Ectodermal cell (in vitro differentiated cells): ENCODE data around the gene TDG.
"Not testable (repeated sequence)": the region's sequence is repeated elsewhere in the genome, so short reads cannot be mapped to it uniquely, and the experiment has no call there.

Source experiments
- H3K27ac ChIP-seq: 2 replicates; pipeline ENCODE4 v1.7.0; 2013; ENCODE audit warnings: mild to moderate bottlenecking, low read depth, low read length; ENCODE audit not compliant: insufficient read depth, poor library complexity, severe bottlenecking
- H3K27me3 ChIP-seq: 2 replicates; pipeline ENCODE4 v1.7.0; 2013; ENCODE audit warnings: mild to moderate bottlenecking, low read length; ENCODE audit not compliant: insufficient read depth, control insufficient read depth, poor library complexity, severe bottlenecking
- H3K36me3 ChIP-seq: one replicate; pipeline ENCODE4 v1.7.0; 2013; ENCODE audit warnings: low read length; ENCODE audit not compliant: control insufficient read depth, insufficient read depth
- H3K4me1 ChIP-seq: one replicate; pipeline ENCODE4 v1.7.0; 2013; ENCODE audit warnings: low read length; ENCODE audit not compliant: control insufficient read depth, insufficient read depth
- H3K4me3 ChIP-seq: 2 replicates; pipeline ENCODE4 v1.7.0; 2013; ENCODE audit warnings: low read depth, low read length, control low read depth; ENCODE audit not compliant: insufficient read depth
- H3K9me3 ChIP-seq: 2 replicates; pipeline ENCODE4 v1.7.0; 2013; ENCODE audit warnings: mild to moderate bottlenecking, low read length, moderate library complexity; ENCODE audit not compliant: control insufficient read depth
- WGBS, 2 experiments: methylation state at CpG; one replicate each; pipeline ENCODE4 v1.1.7; 2013; ENCODE audit warnings: missing lambda C conversion rate in 2 of 2; 5-methylcytosine and 5-hydroxymethylcytosine counted together

The TDG gene

DNA sequence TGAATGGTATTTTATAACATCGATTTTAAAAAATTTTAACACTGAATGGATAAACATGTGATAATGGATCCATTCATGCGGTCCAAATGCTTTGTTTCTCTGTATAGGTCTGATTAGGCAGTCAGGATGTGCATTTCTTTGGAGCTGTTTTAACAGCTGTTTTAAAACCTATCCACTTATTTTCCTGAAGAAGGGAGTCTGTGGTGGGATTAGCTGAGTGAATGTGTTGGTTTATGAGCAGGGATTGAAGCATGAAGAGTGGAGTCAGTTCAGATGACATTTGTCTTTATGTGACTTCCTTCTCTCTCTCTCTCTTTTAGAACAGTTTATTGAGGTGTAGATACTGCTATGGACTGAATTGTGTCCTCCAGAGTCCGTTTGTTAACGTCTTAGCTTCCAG lies 46.7 kb downstream of the TDG start:
- Histone ChIP-seq H3K27ac (no peak overlapping the region), H3K4me3 (no peak overlapping the region), H3K9me3 (no peaks in the 10 kb centered on the region), H3K4me1 (no peaks in the 10 kb centered on the region), H3K36me3 (no peaks in the 10 kb centered on the region), H3K27me3 (no peaks in the 10 kb centered on the region)
- 71 to 73% methylated on average over 4 of the region's 4 CpGs for WGBS, 2 experiments

GRCh38 chr12:104021862-104022261 lies 56.2 kb downstream of the TDG start:
- H3K27ac ChIP-seq, H3K4me3 ChIP-seq, H3K27me3 ChIP-seq, H3K9me3 ChIP-seq, H3K36me3 ChIP-seq, H3K4me1 ChIP-seq: not testable (repeated sequence)
- 93 to 94% methylated on average over 1 of the region's 1 CpG for WGBS, 2 experiments

- no peaks in the 10 kb centered on the region for H3K36me3 ChIP-seq
- H3K27ac ChIP-seq: no peak overlapping the region
- H3K4me1 ChIP-seq: no peaks in the 10 kb centered on the region
- H3K27me3 ChIP-seq: no peaks in the 10 kb centered on the region
- no peaks in the 10 kb centered on the region for H3K9me3 ChIP-seq
- WGBS, 2 experiments: 89 to 95% methylated on average over 3 of the region's 3 CpGs
- H3K4me3 ChIP-seq: no peak overlapping the region
Observed at GRCh38 chr12:104022786-104023185, 57.1 kb downstream of the TDG start.

- WGBS, 2 experiments: 71% methylated on average over 1 of the region's 2 CpGs; no CpG with 5 or more reads in 1 of the 2 experiments
- no peaks in the 10 kb centered on the region for H3K4me1 ChIP-seq
- no peak overlapping the region for H3K27ac ChIP-seq
- H3K9me3 ChIP-seq: no peaks in the 10 kb centered on the region
- no peaks in the 10 kb centered on the region for H3K27me3 ChIP-seq
- H3K4me3 ChIP-seq: no peak overlapping the region
- no peaks in the 10 kb centered on the region for H3K36me3 ChIP-seq
Observed at GRCh38 chr12:104023710-104024109, 58.0 kb downstream of the TDG start.

DNA sequence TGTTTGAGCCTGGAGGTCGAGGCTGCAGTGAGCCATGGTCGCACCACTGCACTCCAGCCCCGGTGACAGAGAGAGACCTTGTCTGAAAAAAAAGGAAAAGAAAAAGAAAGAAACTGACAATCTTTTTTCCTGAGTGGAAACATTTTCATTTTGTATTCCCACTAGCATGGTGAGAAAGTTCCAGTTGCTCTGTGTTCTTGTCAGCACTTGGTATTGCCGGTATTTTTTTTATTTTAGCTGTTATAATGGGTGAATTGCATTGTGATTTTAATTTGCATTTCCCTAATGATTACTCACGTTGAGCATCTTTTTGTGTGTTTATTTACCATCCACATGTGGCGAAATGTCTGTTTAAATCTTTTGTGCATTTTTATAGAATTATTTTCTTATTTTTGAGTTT lies 58.7 kb downstream of the TDG start:
- WGBS, 2 experiments: 93 to 98% methylated on average over 6 of the region's 6 CpGs
- H3K4me1 ChIP-seq: no peaks in the 10 kb centered on the region

DNA sequence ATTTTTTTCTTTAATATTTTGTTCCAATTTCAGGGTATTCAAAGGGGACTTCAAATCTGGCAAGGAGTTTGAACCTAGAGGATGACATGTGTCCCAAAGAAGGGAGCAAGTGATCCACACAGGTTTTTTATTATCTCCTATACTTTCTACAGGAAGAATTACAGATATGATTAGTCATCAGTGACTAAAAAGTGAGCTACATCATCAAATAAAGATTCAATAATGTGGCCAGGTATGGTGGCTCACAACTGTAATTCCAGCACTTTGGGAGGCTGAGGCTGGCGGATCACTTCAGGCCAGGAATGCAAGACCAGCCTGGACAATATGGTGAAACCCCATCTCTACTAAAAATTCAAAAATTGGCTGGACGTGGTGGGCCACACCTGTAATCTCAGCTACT lies 60.1 kb downstream of the TDG start:
- Histone ChIP-seq H3K27ac (no peak overlapping the region), H3K27me3 (no peaks in the 10 kb centered on the region), H3K36me3 (no peaks in the 10 kb centered on the region), H3K4me3 (no peak overlapping the region), H3K4me1 (no peaks in the 10 kb centered on the region), H3K9me3 (no peaks in the 10 kb centered on the region)
- WGBS, 2 experiments: 92 to 93% methylated on average over 2 of the region's 2 CpGs

More for the DNA sequence above, 58.7 kb downstream of the TDG start:
- no peak overlapping the region for H3K27ac ChIP-seq
- no peaks in the 10 kb centered on the region for H3K36me3 ChIP-seq
- no peaks in the 10 kb centered on the region for H3K9me3 ChIP-seq
- H3K4me3 ChIP-seq: no peak overlapping the region
- H3K27me3 ChIP-seq: no peaks in the 10 kb centered on the region

- Histone ChIP-seq H3K27me3 (no peaks in the 10 kb centered on the region), H3K27ac (no peak overlapping the region), H3K4me3 (no peak overlapping the region), H3K9me3 (no peaks in the 10 kb centered on the region), H3K4me1 (no peaks in the 10 kb centered on the region), H3K36me3 (no peaks in the 10 kb centered on the region)
- 70 to 74% methylated on average over 4 to 5 of the region's 5 CpGs for WGBS, 2 experiments
Observed at GRCh38 chr12:104026841-104027599, 61.3 kb downstream of the TDG start.

- H3K27ac ChIP-seq, H3K4me3 ChIP-seq, H3K27me3 ChIP-seq, H3K36me3 ChIP-seq, H3K4me1 ChIP-seq, H3K9me3 ChIP-seq: not testable (repeated sequence)
- WGBS, 2 experiments: 94 to 100% methylated on average over 1 of the region's 27 CpGs
Observed at GRCh38 chr12:104030596-104030995, 64.9 kb downstream of the TDG start.

- H3K4me3 ChIP-seq, H3K27ac ChIP-seq, H3K4me1 ChIP-seq, H3K36me3 ChIP-seq, H3K27me3 ChIP-seq, H3K9me3 ChIP-seq: not testable (repeated sequence)
- WGBS, 2 experiments: 94 to 96% methylated on average over 2 of the region's 2 CpGs
Observed at GRCh38 chr12:104036143-104036542, 70.5 kb downstream of the TDG start.
